ENCODE measurements around the gene CALHM5.

- TF ChIP-seq POLR2A (IDR thresholded peaks at IDR 0.05) = no peak
- TF ChIP-seq, protein P1, sequence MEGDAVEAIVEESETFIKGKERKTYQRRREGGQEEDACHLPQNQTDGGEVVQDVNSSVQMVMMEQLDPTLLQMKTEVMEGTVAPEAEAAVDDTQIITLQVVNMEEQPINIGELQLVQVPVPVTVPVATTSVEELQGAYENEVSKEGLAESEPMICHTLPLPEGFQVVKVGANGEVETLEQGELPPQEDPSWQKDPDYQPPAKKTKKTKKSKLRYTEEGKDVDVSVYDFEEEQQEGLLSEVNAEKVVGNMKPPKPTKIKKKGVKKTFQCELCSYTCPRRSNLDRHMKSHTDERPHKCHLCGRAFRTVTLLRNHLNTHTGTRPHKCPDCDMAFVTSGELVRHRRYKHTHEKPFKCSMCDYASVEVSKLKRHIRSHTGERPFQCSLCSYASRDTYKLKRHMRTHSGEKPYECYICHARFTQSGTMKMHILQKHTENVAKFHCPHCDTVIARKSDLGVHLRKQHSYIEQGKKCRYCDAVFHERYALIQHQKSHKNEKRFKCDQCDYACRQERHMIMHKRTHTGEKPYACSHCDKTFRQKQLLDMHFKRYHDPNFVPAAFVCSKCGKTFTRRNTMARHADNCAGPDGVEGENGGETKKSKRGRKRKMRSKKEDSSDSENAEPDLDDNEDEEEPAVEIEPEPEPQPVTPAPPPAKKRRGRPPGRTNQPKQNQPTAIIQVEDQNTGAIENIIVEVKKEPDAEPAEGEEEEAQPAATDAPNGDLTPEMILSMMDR (IDR thresholded peaks at IDR 0.05) = peak; percentile 49 to 69 (median 56)
Measured at GRCh38 chr6:116511424-116512110, at the start of gene CALHM5.
